Kidney epithelial cell (primary cell): ENCODE results near the gene SRGAP1. TPM values are rescaled to one million over a fixed set of nuclear protein-coding genes. Genes with fewer than 3 reads are reported as not detected.

Experiments used
- DNase-seq: peaks from one replicate; pipeline ENCODE4 v3.0.0-alpha.2; 2010; ENCODE audit warnings: low read depth
- H3K27me3 ChIP-seq: 2 replicates; pipeline ENCODE4 v1.6.0; 2011; ENCODE audit warnings: low read length; ENCODE audit not compliant: control insufficient read depth, insufficient read depth
- H3K36me3 ChIP-seq: 2 replicates; pipeline ENCODE4 v1.5.1; 2011; ENCODE audit warnings: low read length; ENCODE audit not compliant: control insufficient read depth, insufficient read depth
- H3K4me3 ChIP-seq: 2 replicates; pipeline ENCODE4 v1.5.1; 2011; ENCODE audit warnings: low read depth, mild to moderate bottlenecking, control low read depth, low read length
- CTCF ChIP-seq: IDR thresholded peaks from 2 replicates; pipeline ENCODE4 v1.5.1; 2011; ENCODE audit warnings: mild to moderate bottlenecking, moderate library complexity, low read length, control low read depth, inconsistent platforms; ENCODE audit not compliant: insufficient read depth, poor library complexity, severe bottlenecking
- total RNA-seq: library from RNA; depleted of rRNA; stranded (reverse); fragments of >200 nt; gene quantifications from 2 replicates; pipeline ENCODE4 v1.2.3, GENCODE V29; 2015

Gene SRGAP1
- total RNA-seq, 1 donor from 2014 or later, result 28.9 TPM

DNA sequence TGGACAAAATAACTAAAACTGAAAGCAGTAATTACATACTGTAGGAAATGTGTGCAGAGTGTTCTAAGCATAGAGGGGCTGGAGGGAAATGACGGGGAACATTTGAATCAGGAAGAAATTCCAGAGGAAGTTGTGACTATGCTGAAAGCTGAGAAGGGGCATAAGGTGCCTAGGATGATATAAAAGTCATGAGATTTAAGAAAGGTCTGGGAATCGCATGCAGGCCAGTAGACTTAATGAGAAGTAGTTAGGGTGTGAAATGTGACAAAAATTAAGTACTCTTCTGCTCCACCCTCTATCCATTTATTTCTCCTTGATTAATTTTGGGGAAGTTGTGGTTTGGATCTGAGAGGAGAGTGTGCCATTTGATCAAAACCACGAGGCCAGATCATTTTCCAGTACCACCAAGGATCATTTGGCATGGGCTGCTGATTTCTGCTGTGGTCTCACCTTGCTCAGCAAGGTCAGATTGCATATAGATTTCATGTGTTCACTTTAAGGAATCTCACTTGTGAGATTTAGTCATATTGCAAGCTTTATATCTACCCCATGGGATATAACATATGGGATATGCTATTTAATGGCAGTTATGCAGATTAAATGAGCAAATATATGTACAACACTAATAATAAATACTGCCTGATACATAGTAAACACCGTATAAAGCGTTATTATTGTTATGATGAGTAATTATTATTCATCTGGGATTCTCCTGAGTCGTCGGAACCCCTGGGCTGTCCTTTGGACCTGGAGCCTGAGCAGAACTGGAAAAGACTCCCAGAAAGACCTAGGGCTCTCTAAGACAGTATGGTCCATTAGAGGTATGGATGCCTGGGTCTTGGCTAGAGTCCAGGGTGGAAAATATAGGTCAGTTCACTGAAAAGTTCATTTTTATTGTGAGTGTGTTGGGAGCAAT is 72.3 kb downstream of the SRGAP1 start:
- DNase-seq, result no peak
- no peak overlapping the region for H3K4me3 ChIP-seq
- no peak for TF ChIP-seq CTCF

DNA sequence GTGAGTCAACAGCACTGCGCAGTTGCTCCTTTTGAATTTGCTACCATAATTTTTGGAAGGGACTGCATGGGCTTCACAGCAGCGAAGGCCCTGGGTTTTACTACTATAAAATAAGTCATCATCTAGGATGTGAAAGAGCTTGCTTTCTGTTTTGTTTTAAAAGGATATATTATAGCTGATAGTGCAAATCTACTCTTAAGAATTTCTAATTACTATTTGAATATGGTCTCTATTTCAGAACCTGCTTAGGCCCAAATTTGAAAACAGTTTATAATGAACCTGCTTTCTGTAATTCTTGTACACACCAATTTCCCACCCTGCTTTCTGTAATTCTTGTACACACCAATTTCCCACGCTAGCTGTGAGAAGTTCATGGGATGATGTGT is 73.0 kb downstream of the SRGAP1 start:
- Histone ChIP-seq H3K4me3 (no peak overlapping the region), H3K27me3 (no peaks in the 10 kb centered on the region), H3K36me3 (no peaks in the 10 kb centered on the region)
- no peak for DNase-seq
- no peak for TF ChIP-seq CTCF

More for the DNA sequence above, 72.3 kb downstream of the SRGAP1 start:
- H3K27me3 ChIP-seq, result no peaks in the 10 kb centered on the region
- H3K36me3 ChIP-seq, result no peaks in the 10 kb centered on the region

- H3K4me3 ChIP-seq, result no peak overlapping the region
- peak; percentile 87 for DNase-seq
Measured at GRCh38 chr12:63917864-63918799, 73.6 kb downstream of the SRGAP1 start.

GRCh38 chr12:63918800-63919300 is 74.3 kb downstream of the SRGAP1 start:
- Histone ChIP-seq H3K27me3 (no peaks in the 10 kb centered on the region), H3K36me3 (no peaks in the 10 kb centered on the region), H3K4me3 (no peak overlapping the region)
- no peak for TF ChIP-seq CTCF
- DNase-seq, result peak; percentile 67

More at GRCh38 chr12:63917864-63918799, 73.6 kb downstream of the SRGAP1 start:
- Histone ChIP-seq H3K27me3 (no peaks in the 10 kb centered on the region), H3K36me3 (no peaks in the 10 kb centered on the region)
- TF ChIP-seq CTCF, result no peak

DNA sequence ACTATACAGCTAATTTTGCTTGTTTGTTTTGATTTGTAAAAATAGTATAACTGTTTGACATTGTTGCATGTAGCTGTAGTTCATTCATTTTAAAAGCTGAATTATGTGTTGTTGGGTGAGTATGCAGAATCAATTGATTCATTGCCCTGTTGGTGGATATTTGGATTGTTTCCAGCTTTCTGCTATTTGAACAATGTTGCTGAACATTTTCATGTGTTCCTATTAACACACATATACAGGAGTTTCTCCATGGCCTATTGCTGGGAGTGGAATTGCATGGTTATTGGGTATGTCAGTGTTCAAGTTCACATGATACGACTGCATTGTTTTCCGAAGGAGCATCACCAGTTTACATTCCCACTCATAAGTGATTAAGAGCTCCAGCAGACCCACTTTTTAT is 75.3 kb downstream of the SRGAP1 start:
- no peaks in the 10 kb centered on the region for H3K36me3 ChIP-seq
- DNase-seq, result no peak
- no peaks in the 10 kb centered on the region for H3K27me3 ChIP-seq
- no peak for TF ChIP-seq CTCF
- no peak overlapping the region for H3K4me3 ChIP-seq
